Measurements from ENCODE around the gene FAM168B.
"Not testable (repeated sequence)": the region's sequence is repeated elsewhere in the genome, so short reads cannot be mapped to it uniquely, and the experiment has no call there.

FAM168B gene

GRCh38 chr2:131093006-131093695, at the start of gene FAM168B:
TSS of gene FAM168B (minus strand) at chr2:131093460. CDS start at chr2:131082646, 10,814 bp downstream.
- peak within 1 kb of the TSS; percentile 90 for H3K4me3 ChIP-seq (ENCODE audit: low read depth, low read length)

GRCh38 chr2:131142849-131143248, 49.6 kb upstream of the FAM168B start:
- H3K4me3 ChIP-seq (ENCODE audit: low read depth, low read length), result no peak overlapping the region

GRCh38 chr2:131140581-131140980, 47.3 kb upstream of the FAM168B start:
- H3K4me3 ChIP-seq (ENCODE audit: low read depth, low read length), result no peak overlapping the region

GRCh38 chr2:131132729-131133128, 39.5 kb upstream of the FAM168B start:
- H3K4me3 ChIP-seq (ENCODE audit: low read depth, low read length), result no peak overlapping the region

GRCh38 chr2:131130298-131130596, 37.0 kb upstream of the FAM168B start:
- no peak overlapping the region for H3K4me3 ChIP-seq (ENCODE audit: low read depth, low read length)

- no peak overlapping the region for H3K4me3 ChIP-seq (ENCODE audit: low read depth, low read length)
These were observed 34.7 kb upstream of the FAM168B start for GRCh38 chr2:131127981-131128380.

GRCh38 chr2:131127076-131127475, 33.8 kb upstream of the FAM168B start:
- no peak overlapping the region for H3K4me3 ChIP-seq (ENCODE audit: low read depth, low read length)

GRCh38 chr2:131126436-131126835, 33.2 kb upstream of the FAM168B start:
- H3K4me3 ChIP-seq (ENCODE audit: low read depth, low read length), result no peak overlapping the region

GRCh38 chr2:131125195-131125757, 32.0 kb upstream of the FAM168B start:
- H3K4me3 ChIP-seq (ENCODE audit: low read depth, low read length), result no peak overlapping the region

- H3K4me3 ChIP-seq (ENCODE audit: low read depth, low read length), result no peak overlapping the region
These were observed 29.9 kb upstream of the FAM168B start for GRCh38 chr2:131123192-131123591.

GRCh38 chr2:131122496-131122895, 29.2 kb upstream of the FAM168B start:
- no peak overlapping the region for H3K4me3 ChIP-seq (ENCODE audit: low read depth, low read length)

- no peak overlapping the region for H3K4me3 ChIP-seq (ENCODE audit: low read depth, low read length)
These were observed 28.2 kb upstream of the FAM168B start for GRCh38 chr2:131121464-131121863.

GRCh38 chr2:131120815-131121317, 27.6 kb upstream of the FAM168B start:
- H3K4me3 ChIP-seq (ENCODE audit: low read depth, low read length), result no peak overlapping the region

GRCh38 chr2:131115752-131116151, 22.5 kb upstream of the FAM168B start:
- no peak overlapping the region for H3K4me3 ChIP-seq (ENCODE audit: low read depth, low read length)

GRCh38 chr2:131114950-131115349, 21.7 kb upstream of the FAM168B start:
- H3K4me3 ChIP-seq (ENCODE audit: low read depth, low read length), result not testable (repeated sequence)

- no peak overlapping the region for H3K4me3 ChIP-seq (ENCODE audit: low read depth, low read length)
These were observed 20.4 kb upstream of the FAM168B start for GRCh38 chr2:131113566-131114227.

GRCh38 chr2:131112529-131112928, 19.3 kb upstream of the FAM168B start:
- H3K4me3 ChIP-seq (ENCODE audit: low read depth, low read length), result no peak overlapping the region

GRCh38 chr2:131105950-131106801, 12.9 kb upstream of the FAM168B start:
- H3K4me3 ChIP-seq (ENCODE audit: low read depth, low read length), result peak overlapping the region; percentile 87

- peak within 1 kb of the TSS; percentile 87 for H3K4me3 ChIP-seq (ENCODE audit: low read depth, low read length)
These were observed 12.1 kb upstream of the FAM168B start, which contains the start of gene PLEKHB2 for GRCh38 chr2:131105156-131105949. TSS of gene PLEKHB2 (plus strand) at chr2:131105336. CDS start at chr2:131120942, 15,606 bp downstream.

GRCh38 chr2:131104487-131105155, 11.4 kb upstream of the FAM168B start:
- peak overlapping the region; percentile 87 for H3K4me3 ChIP-seq (ENCODE audit: low read depth, low read length)

All from iPS-11a (cell line).